K562 (cell line): ENCODE data around the gene KRTCAP2. TPM values are rescaled to one million over a fixed set of nuclear protein-coding genes. Genes with fewer than 3 reads are reported as not detected.

ENCODE experiments used
- ASH1L ChIP-seq: fragments of 450-650 bp; IDR thresholded peaks from 2 replicates; pipeline ENCODE4 v1.6.1; 2018; ENCODE audit warnings: borderline replicate concordance, mild to moderate bottlenecking, low read depth; ENCODE audit not compliant: partially characterized antibody
- BDP1 ChIP-seq: IDR thresholded peaks from 3 replicates; pipeline ENCODE4 v1.6.1; 2011; ENCODE audit not compliant: insufficient read length, insufficient read depth
- DIDO1 ChIP-seq: fragments of 450-650 bp; IDR thresholded peaks from 2 replicates; pipeline ENCODE4 v1.6.1; 2016; ENCODE audit warnings: low read depth, missing biosample characterization, missing genetic modification characterization
- ESRRB ChIP-seq: fragments of 250-450 bp; sonication (Bioruptor Pico); IDR thresholded peaks from 2 replicates; pipeline ENCODE4 v1.5.0; 2020; ENCODE audit warnings: mild to moderate bottlenecking, moderate library complexity, borderline replicate concordance
- MXD1 ChIP-seq: fragments of 250-450 bp; sonication (Bioruptor Pico); IDR thresholded peaks from 2 replicates; pipeline ENCODE4 v1.8.0; 2021; ENCODE audit warnings: borderline replicate concordance, mild to moderate bottlenecking, moderate library complexity; ENCODE audit not compliant: poor library complexity, severe bottlenecking
- PRDM10 ChIP-seq: fragments of 450-650 bp; IDR thresholded peaks from 2 replicates; pipeline ENCODE4 v1.6.1; 2018; ENCODE audit not compliant: partially characterized antibody
- RBM14 ChIP-seq: fragments of 200-400 bp; formaldehyde crosslinking; IDR thresholded peaks from 2 replicates; pipeline ENCODE4 v1.6.1; 2018; ENCODE audit warnings: low read depth, mild to moderate bottlenecking, low read length, moderate library complexity, borderline replicate concordance; ENCODE audit not compliant: insufficient read depth
- THRA ChIP-seq: fragments of 450-650 bp; IDR thresholded peaks from 2 replicates; pipeline ENCODE4 v1.6.1; 2017; ENCODE audit warnings: mild to moderate bottlenecking, moderate library complexity
- ZNF318 ChIP-seq, 2 experiments: fragments of 450-650 bp; IDR thresholded peaks; 2 replicates each; pipeline ENCODE4 v1.6.1; 2016; ENCODE audit warnings: mild to moderate bottlenecking in 2 of 2, borderline replicate concordance in 1 of 2, low read depth in 1 of 2, moderate library complexity in 1 of 2
- ZNF639 ChIP-seq, 2 experiments: fragments of 200-800 bp in 1 of 2; sonication (Bioruptor generic) in 1 of 2; sonication (generic) in 1 of 2; formaldehyde crosslinking in 1 of 2; IDR thresholded peaks in 1 of 2; conservative IDR thresholded peaks in 1 of 2; 2 replicates each; pipeline versions ENCODE4 v1.5.0 to v1.6.1; 2016 to 2020; ENCODE audit warnings: missing compliant biosample characterization in 1 of 2, missing genetic modification characterization in 1 of 2, missing genetic modification reagents in 1 of 2
- polyA plus RNA-seq, 8 experiments: library from polyadenylated mRNA; depleted of rRNA in 4 of 8; stranded (reverse) in 5 of 8; unstranded in 3 of 8; fragments of >200 nt; fragmentation: Nextera tagmentation in 2 of 8; fragmentation: Illumina TruSeq in 1 of 8; extraction: Ambion mirVana in 2 of 8; extraction: Trizol in 1 of 8; gene quantifications; 2 replicates each; pipeline versions ENCODE4 v1.2.1 to v1.2.3, GENCODE V29; 2011 to 2014; ENCODE audit warnings: inconsistent platforms in 1 of 8, missing spikeins in 1 of 8
- total RNA-seq, 7 experiments: library from RNA; depleted of rRNA in 6 of 7; stranded (reverse); fragments of >200 nt in 6 of 7; fragmentation: Illumina TruSeq in 2 of 7; extraction: Trizol in 2 of 7; gene quantifications; 2 replicates each; pipeline versions ENCODE4 v1.2.1 to v1.2.3, GENCODE V29; 2011 to 2021; ENCODE audit warnings: low replicate concordance in 1 of 7

The KRTCAP2 gene
- total and polyA plus RNA-seq, 9 of the 15 experiments (the other 6 are each of a cell fraction or from before 2014, with no cell fraction given), result 126 to 436 (median 244) TPM

GRCh38 chr1:155140630-155140953 lies 32.5 kb downstream of the KRTCAP2 start (continued):
- no peak for TF ChIP-seq PRDM10
- 0 out of 2 replicates have a peak, but pooled peaks have one; percentile 1 for TF ChIP-seq DIDO1 (tag)
- TF ChIP-seq ASH1L, result no peak
- TF ChIP-seq ZNF318 (IDR thresholded peaks at IDR 0.05; ENCODE audit: borderline replicate concordance in 1 of 2, low read depth in 1 of 2), result no peak
- TF ChIP-seq RBM14, result no peak
- no peak for TF ChIP-seq THRA
- TF ChIP-seq ZNF639 (CRISPR knock-in tag; conservative IDR thresholded peaks at IDR 0.05 in 1 of 2, IDR thresholded peaks at IDR 0.05 in 1 of 2), result no peak
- TF ChIP-seq ESRRB (CRISPR knock-in tag), result no peak
- TF ChIP-seq MXD1 (CRISPR knock-in tag), result no peak
- no peak for TF ChIP-seq BDP1
